ENCODE data around the gene PARP9. TPM values are rescaled to one million over a fixed set of nuclear protein-coding genes. Genes with fewer than 3 reads are reported as not detected.

PARP9 gene
- total RNA-seq, 2 donors from 2014 or later = 25.2 to 35.1 TPM

DNA sequence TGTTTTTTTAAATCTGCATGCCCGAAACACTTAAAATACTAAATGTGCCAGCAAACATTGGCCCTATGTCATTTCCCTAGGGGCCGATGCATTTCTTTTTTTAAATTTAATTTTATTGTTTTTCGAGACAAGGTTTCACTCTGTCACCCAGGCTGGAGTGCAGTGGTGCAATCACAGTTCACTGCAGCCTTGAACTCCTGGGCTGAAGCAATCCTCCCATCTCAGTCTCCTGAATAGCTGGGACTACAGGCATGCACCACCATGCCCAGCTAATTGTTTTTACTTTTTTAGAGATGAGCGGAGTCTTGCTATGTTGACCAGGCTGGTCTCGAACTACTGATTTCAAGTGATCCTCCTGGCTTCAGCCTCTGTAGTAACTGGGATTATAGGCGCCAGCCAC is 5.5 kb downstream of the PARP9 start:
- Mint-ChIP-seq H3K36me3 (ENCODE audit: low read depth) (peaks cover 60% of the 10 kb centered on the region), H3K4me3 (no peak overlapping the region), H3K27ac (no peak overlapping the region), H3K27me3 (no peaks in the 10 kb centered on the region), H3K9me3 (no peaks in the 10 kb centered on the region), H3K4me1 (peaks cover 25% of the 10 kb centered on the region)
- no peak for ATAC-seq (replicated peaks)

GRCh38 chr3:122557356-122557755 is 6.7 kb downstream of the PARP9 start:
- Mint-ChIP-seq H3K27me3 (no peaks in the 10 kb centered on the region), H3K9me3 (no peaks in the 10 kb centered on the region), H3K4me1 (peaks cover 15% of the 10 kb centered on the region), H3K4me3 (no peak overlapping the region), H3K36me3 (ENCODE audit: low read depth) (peaks cover 73% of the 10 kb centered on the region), H3K27ac (no peak overlapping the region)
- no peak for ATAC-seq (replicated peaks)

- peaks cover 6% of the 10 kb centered on the region for H3K4me1 Mint-ChIP-seq
- peaks cover 92% of the 10 kb centered on the region for H3K36me3 Mint-ChIP-seq (ENCODE audit: low read depth)
These were observed 8.6 kb downstream of the PARP9 start for GRCh38 chr3:122555275-122556071.

GRCh38 chr3:122553171-122553570 is 10.9 kb downstream of the PARP9 start:
- H3K36me3 Mint-ChIP-seq (ENCODE audit: low read depth) = peaks cover 98% of the 10 kb centered on the region
- H3K27me3 Mint-ChIP-seq = no peaks in the 10 kb centered on the region
- peaks cover 6% of the 10 kb centered on the region for H3K4me1 Mint-ChIP-seq
- H3K9me3 Mint-ChIP-seq = no peaks in the 10 kb centered on the region
- no peak overlapping the region for H3K4me3 Mint-ChIP-seq
- no peak for ATAC-seq (replicated peaks)
- H3K27ac Mint-ChIP-seq = no peak overlapping the region

More at GRCh38 chr3:122555275-122556071, 8.6 kb downstream of the PARP9 start:
- no peak overlapping the region for H3K4me3 Mint-ChIP-seq
- no peak for ATAC-seq (replicated peaks)
- no peaks in the 10 kb centered on the region for H3K9me3 Mint-ChIP-seq
- H3K27me3 Mint-ChIP-seq = no peaks in the 10 kb centered on the region
- no peak overlapping the region for H3K27ac Mint-ChIP-seq

DNA sequence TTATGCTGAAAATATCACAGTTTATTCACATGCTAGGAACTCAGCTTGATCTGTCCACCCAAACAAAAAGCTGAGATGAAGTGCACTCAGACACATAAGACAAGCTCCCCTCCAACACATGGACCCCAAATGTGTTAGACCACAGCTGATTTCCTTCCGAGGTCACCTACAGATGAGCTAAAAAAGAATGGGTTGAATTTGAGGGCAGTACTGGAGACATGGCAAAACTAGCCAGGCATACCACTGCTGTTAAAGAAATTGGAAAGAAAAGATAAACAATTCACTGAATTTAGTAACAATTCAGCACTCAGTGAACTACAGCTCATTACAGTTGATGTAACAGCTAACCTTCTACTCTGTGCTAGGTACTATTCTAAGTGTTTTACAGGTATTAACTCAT is 15.5 kb downstream of the PARP9 start:
- H3K4me1 Mint-ChIP-seq = no peaks in the 10 kb centered on the region
- peaks cover 98% of the 10 kb centered on the region for H3K36me3 Mint-ChIP-seq (ENCODE audit: low read depth)
- H3K9me3 Mint-ChIP-seq = no peaks in the 10 kb centered on the region
- H3K27ac Mint-ChIP-seq = peak overlapping the region; percentile 40
- no peak for ATAC-seq (replicated peaks)
- H3K4me3 Mint-ChIP-seq = no peak overlapping the region
- no peaks in the 10 kb centered on the region for H3K27me3 Mint-ChIP-seq

DNA sequence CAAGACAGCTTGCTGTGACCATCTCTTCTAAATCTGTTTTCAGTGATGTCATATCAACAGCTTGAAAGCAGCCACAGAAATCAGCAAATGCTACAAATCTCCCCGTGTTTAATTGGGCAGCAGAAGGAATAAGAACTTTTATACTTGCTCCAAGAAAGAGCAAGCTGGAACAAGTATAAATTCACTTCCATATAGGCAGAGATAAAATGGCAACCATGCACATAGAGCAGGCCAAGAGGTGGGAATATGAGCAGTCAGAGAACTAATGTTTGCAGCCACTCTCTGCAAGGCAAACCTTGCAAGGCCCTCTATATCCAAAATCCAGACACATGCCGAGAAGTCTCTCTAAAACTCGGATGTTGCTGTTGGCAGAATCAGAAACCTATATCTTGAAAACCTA is 16.0 kb downstream of the PARP9 start:
- H3K4me1 Mint-ChIP-seq = no peaks in the 10 kb centered on the region
- no peaks in the 10 kb centered on the region for H3K9me3 Mint-ChIP-seq
- no peak for ATAC-seq (replicated peaks)
- H3K4me3 Mint-ChIP-seq = no peak overlapping the region
- H3K27ac Mint-ChIP-seq = peak overlapping the region; percentile 40
- H3K36me3 Mint-ChIP-seq (ENCODE audit: low read depth) = peaks cover 98% of the 10 kb centered on the region
- H3K27me3 Mint-ChIP-seq = no peaks in the 10 kb centered on the region

GRCh38 chr3:122546151-122546550 is 17.9 kb downstream of the PARP9 start:
- H3K27ac Mint-ChIP-seq = no peak overlapping the region
- no peaks in the 10 kb centered on the region for H3K27me3 Mint-ChIP-seq
- H3K9me3 Mint-ChIP-seq = no peaks in the 10 kb centered on the region
- H3K36me3 Mint-ChIP-seq (ENCODE audit: low read depth) = peaks cover 92% of the 10 kb centered on the region
- H3K4me3 Mint-ChIP-seq = no peak overlapping the region
- no peaks in the 10 kb centered on the region for H3K4me1 Mint-ChIP-seq
- ATAC-seq (replicated peaks) = no peak

DNA sequence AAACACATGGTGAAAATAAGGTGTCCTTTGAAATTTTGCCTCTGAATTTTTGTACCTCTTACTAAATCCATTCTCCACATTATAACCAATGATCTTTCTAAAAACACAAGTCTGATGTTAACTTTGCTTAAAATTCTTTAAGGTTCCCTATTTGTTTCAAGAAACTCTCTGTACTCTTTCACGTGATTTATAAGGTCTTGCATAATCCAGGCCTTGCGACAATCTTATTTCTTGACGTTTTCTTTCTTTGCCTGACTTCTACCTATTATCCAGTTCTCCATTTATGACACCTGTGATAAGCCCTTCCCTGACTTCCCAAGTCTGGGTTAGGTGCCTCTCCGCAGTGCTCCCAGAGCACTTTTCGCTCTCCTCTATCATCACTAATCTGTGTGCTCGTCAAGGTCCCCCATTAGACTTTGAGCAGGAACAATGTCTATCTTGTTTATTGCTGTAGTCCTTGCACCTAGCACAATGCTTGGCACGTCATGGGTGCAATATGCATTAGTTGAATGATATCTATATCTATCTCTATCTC is 25.1 kb downstream of the PARP9 start:
- ATAC-seq (replicated peaks) = no peak
- no peak overlapping the region for H3K4me3 Mint-ChIP-seq
- H3K36me3 Mint-ChIP-seq (ENCODE audit: low read depth) = peaks cover 94% of the 10 kb centered on the region
- H3K9me3 Mint-ChIP-seq = no peaks in the 10 kb centered on the region
- H3K27me3 Mint-ChIP-seq = no peaks in the 10 kb centered on the region
- H3K27ac Mint-ChIP-seq = peak overlapping the region; percentile 32
- peaks cover 2% of the 10 kb centered on the region for H3K4me1 Mint-ChIP-seq

DNA sequence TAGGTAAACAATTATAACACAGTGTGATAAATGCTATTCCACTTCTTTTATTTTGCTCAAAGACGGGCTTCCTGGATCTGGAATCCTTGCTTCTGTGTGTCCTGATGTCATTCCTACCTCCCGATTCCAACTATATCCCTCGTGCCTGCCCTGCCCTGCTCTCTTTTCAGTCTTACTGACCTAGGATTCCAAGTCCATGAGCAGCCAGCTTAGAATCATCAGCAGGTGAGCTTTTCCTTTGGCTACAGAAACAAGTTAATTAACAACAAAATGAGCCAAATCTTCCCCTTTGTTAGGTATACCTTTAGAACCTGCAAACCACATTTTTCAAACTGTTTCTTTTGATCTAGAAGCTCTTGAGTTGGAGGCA is 27.5 kb downstream of the PARP9 start:
- no peak overlapping the region for H3K27ac Mint-ChIP-seq
- H3K4me3 Mint-ChIP-seq = no peak overlapping the region
- H3K4me1 Mint-ChIP-seq = peaks cover 21% of the 10 kb centered on the region
- no peaks in the 10 kb centered on the region for H3K9me3 Mint-ChIP-seq
- H3K36me3 Mint-ChIP-seq (ENCODE audit: low read depth) = peaks cover 98% of the 10 kb centered on the region
- no peaks in the 10 kb centered on the region for H3K27me3 Mint-ChIP-seq
- no peak for ATAC-seq (replicated peaks)

DNA sequence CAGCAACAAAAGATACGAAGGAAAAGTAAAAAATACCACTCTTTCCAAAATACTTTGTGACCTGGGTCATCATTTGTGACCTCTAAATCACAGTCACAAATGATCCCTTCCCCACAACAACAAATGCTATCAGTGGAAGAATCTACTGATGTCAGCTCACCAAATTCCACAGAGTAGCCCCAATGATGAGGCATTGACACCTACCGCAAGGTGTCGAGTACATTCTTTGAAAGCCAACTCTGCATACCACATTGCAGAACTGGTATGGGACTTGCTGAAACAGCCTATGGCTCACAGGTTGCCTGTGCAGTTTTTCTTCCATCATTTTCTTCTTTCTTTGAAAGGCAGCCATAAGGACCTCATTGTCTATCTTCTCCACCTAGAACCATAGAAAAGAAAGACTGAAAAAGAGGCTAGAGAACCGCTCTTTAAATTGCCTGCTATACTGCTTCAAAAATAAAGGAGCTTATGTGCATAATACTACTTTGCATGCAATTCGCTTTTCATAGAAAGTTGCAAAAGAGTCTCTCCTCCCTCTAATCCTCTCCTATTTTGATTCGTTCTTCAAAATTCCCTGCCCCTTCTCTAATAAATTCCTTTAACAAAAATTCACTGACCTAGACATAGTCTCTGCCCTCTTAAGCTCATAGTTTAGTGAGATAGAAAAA is 28.0 kb downstream of the PARP9 start:
- no peak for ATAC-seq (replicated peaks)
- H3K27me3 Mint-ChIP-seq = no peaks in the 10 kb centered on the region
- no peak overlapping the region for H3K27ac Mint-ChIP-seq
- peaks cover 21% of the 10 kb centered on the region for H3K4me1 Mint-ChIP-seq
- H3K4me3 Mint-ChIP-seq = no peak overlapping the region
- H3K36me3 Mint-ChIP-seq (ENCODE audit: low read depth) = peaks cover 100% of the 10 kb centered on the region
- H3K9me3 Mint-ChIP-seq = no peaks in the 10 kb centered on the region

GRCh38 chr3:122533931-122534334 is 30.2 kb downstream of the PARP9 start:
- peak overlapping the region; percentile 48 for H3K27ac Mint-ChIP-seq
- peak; percentile 100 for ATAC-seq (replicated peaks)
- no peaks in the 10 kb centered on the region for H3K27me3 Mint-ChIP-seq
- H3K9me3 Mint-ChIP-seq = no peaks in the 10 kb centered on the region
- peak overlapping the region; percentile 57 for H3K4me3 Mint-ChIP-seq
- H3K36me3 Mint-ChIP-seq (ENCODE audit: low read depth) = peaks cover 94% of the 10 kb centered on the region
- H3K4me1 Mint-ChIP-seq = peaks cover 21% of the 10 kb centered on the region

- Mint-ChIP-seq H3K4me1 (peaks cover 21% of the 10 kb centered on the region), H3K36me3 (ENCODE audit: low read depth) (peaks cover 94% of the 10 kb centered on the region), H3K27me3 (no peaks in the 10 kb centered on the region), H3K9me3 (no peaks in the 10 kb centered on the region), H3K4me3 (peak overlapping the region; percentile 57), H3K27ac (peak overlapping the region; percentile 48)
- ATAC-seq (replicated peaks) = peak; percentile 27
These were observed 30.6 kb downstream of the PARP9 start for GRCh38 chr3:122533480-122533879.

GRCh38 chr3:122530164-122530563 is 33.9 kb downstream of the PARP9 start:
- Mint-ChIP-seq H3K27ac (no peak overlapping the region), H3K9me3 (no peaks in the 10 kb centered on the region), H3K4me1 (peaks cover 21% of the 10 kb centered on the region)

GRCh38 chr3:122523317-122523716 is 40.8 kb downstream of the PARP9 start:
- no peaks in the 10 kb centered on the region for H3K9me3 Mint-ChIP-seq
- no peak overlapping the region for H3K27ac Mint-ChIP-seq
- no peaks in the 10 kb centered on the region for H3K27me3 Mint-ChIP-seq
- no peaks in the 10 kb centered on the region for H3K4me1 Mint-ChIP-seq
- peaks cover 9% of the 10 kb centered on the region for H3K36me3 Mint-ChIP-seq (ENCODE audit: low read depth)
- H3K4me3 Mint-ChIP-seq = no peak overlapping the region
- no peak for ATAC-seq (replicated peaks)

More at GRCh38 chr3:122530164-122530563, 33.9 kb downstream of the PARP9 start:
- no peak for ATAC-seq (replicated peaks)
- Mint-ChIP-seq H3K4me3 (no peak overlapping the region), H3K27me3 (no peaks in the 10 kb centered on the region), H3K36me3 (ENCODE audit: low read depth) (peaks cover 72% of the 10 kb centered on the region)

DNA sequence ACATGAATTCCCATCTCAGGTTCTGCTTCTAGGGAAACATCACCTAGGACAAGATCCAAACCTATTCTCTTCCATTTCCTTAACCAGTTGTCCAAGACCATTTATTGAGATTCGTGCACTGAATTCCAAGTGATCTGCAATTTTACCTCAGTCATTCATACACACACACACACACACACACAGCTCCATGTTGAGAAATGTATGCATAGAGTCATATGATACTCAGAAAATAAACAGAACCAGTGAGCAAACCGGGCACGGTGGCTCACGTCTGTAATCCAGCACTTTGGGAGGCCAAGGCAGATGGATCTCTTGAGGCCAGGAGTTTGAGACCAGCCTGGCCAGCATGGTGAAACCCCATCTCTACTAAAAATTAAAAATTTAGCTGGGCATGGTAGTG is 43.2 kb downstream of the PARP9 start:
- no peak for ATAC-seq (replicated peaks)
- Mint-ChIP-seq H3K27ac (no peak overlapping the region), H3K9me3 (no peaks in the 10 kb centered on the region), H3K36me3 (ENCODE audit: low read depth) (no peaks in the 10 kb centered on the region), H3K4me3 (no peak overlapping the region), H3K4me1 (no peaks in the 10 kb centered on the region), H3K27me3 (no peaks in the 10 kb centered on the region)
